T-cell (primary cell): Measurements from ENCODE around the gene BDP1. TPM values are rescaled to one million over a fixed set of nuclear protein-coding genes. Genes with fewer than 3 reads are reported as not detected.
"Not testable (repeated sequence)": the region's sequence is repeated elsewhere in the genome, so short reads cannot be mapped to it uniquely, and the experiment has no call there.

Experiments used
- ATAC-seq, 4 experiments: fragments of 200-7000 bp in 3 of 4; fragments of 150-1000 bp in 1 of 4; cut with Tn5 transposase; replicated peaks in 1 of 4; 1 replicate in 3 of 4; 2 replicates in 1 of 4; pipeline ENCODE4 v1.10.0; 2021; ENCODE audit warnings: moderate library complexity in 3 of 4, mild to moderate bottlenecking in 2 of 4, moderate number of reproducible peaks in 1 of 4
- CTCF ChIA-PET, 2 donors: fragments of 300-600 bp; sonication (Branson Sonifier 250); formaldehyde crosslinking; loops; one replicate each; lab custom pipeline; 2022; ENCODE audit warnings: antibody characterized with exemption in 2 of 2; lab: Charles Lee
- POLR2A ChIA-PET, 2 donors: fragments of 300-600 bp; sonication (Branson Sonifier 250); formaldehyde crosslinking; loops; one replicate each; lab custom pipeline; 2022; ENCODE audit warnings: antibody characterized with exemption in 2 of 2; lab: Charles Lee
- DNase-seq, 35 experiments: peaks; one replicate each; pipeline versions ENCODE4 v3.0.0 to v3.0.0-alpha.2; 2013 to 2023
- H3K27ac ChIP-seq: one replicate; pipeline ENCODE4 v1.5.1; 2013; ENCODE audit warnings: low read length
- H3K27me3 ChIP-seq, 2 experiments: replicated peaks in 1 of 2; 1 replicate in 1 of 2; 2 replicates in 1 of 2; pipeline versions ENCODE4 v1.6.1 to v1.7.0; 2013; ENCODE audit warnings: low read length in 1 of 2, mixed read lengths in 1 of 2; ENCODE audit not compliant: control insufficient read depth in 2 of 2, insufficient read depth in 2 of 2; ENCODE audit errors: extremely low read depth in 1 of 2
- H3K36me3 ChIP-seq, 2 donors: 1 replicate in 1 of 2; 2 replicates in 1 of 2; pipeline versions ENCODE4 v1.6.1 to v1.7.0; 2013; ENCODE audit warnings: low read length in 1 of 2; ENCODE audit not compliant: control insufficient read depth in 2 of 2, insufficient read depth in 1 of 2; ENCODE audit errors: extremely low read depth in 1 of 2
- H3K4me1 ChIP-seq, 2 experiments: 1 replicate in 1 of 2; 2 replicates in 1 of 2; pipeline versions ENCODE4 v1.6.1 to v1.7.0; 2013; ENCODE audit warnings: low read length in 2 of 2, mixed read lengths in 1 of 2; ENCODE audit not compliant: insufficient read depth in 2 of 2, control insufficient read depth in 1 of 2; ENCODE audit errors: extremely low read depth in 1 of 2
- H3K4me3 ChIP-seq, 2 donors: 1 replicate in 1 of 2; 2 replicates in 1 of 2; pipeline versions ENCODE4 v1.5.1 to v1.7.0; 2013; ENCODE audit warnings: mild to moderate bottlenecking in 2 of 2, low read length in 1 of 2, moderate library complexity in 1 of 2; ENCODE audit not compliant: control insufficient read depth in 1 of 2; ENCODE audit errors: extremely low read depth in 1 of 2
- H3K9me3 ChIP-seq: 2 replicates; pipeline ENCODE4 v1.7.0; 2013
- H3K27ac Mint-ChIP-seq, 2 donors: one replicate each; pipeline ENCODE4 v1.8.0; 2020 to 2021; ENCODE audit warnings: mild to moderate bottlenecking in 2 of 2, mixed read lengths in 2 of 2
- H3K27me3 Mint-ChIP-seq, 2 donors: one replicate each; pipeline ENCODE4 v1.8.0; 2021 to 2022; ENCODE audit warnings: mixed read lengths in 2 of 2
- H3K36me3 Mint-ChIP-seq: one replicate; pipeline ENCODE4 v1.8.0; 2021; ENCODE audit warnings: mixed read lengths
- H3K4me1 Mint-ChIP-seq, 3 donors: one replicate each; pipeline ENCODE4 v1.8.0; 2020 to 2022; ENCODE audit warnings: mixed read lengths in 3 of 3, mild to moderate bottlenecking in 1 of 3
- H3K4me3 Mint-ChIP-seq, 3 donors: one replicate each; pipeline ENCODE4 v1.8.0; 2020 to 2022; ENCODE audit warnings: mild to moderate bottlenecking in 3 of 3, mixed read lengths in 3 of 3, moderate library complexity in 3 of 3
- H3K9me3 Mint-ChIP-seq, 3 donors: one replicate each; pipeline ENCODE4 v1.8.0; 2020 to 2022; ENCODE audit warnings: mixed read lengths in 3 of 3
- WGBS: methylation state at CpG from one replicate; pipeline ENCODE4 v1.1.5; 2013; ENCODE audit warnings: missing lambda C conversion rate; ENCODE audit not compliant: insufficient coverage; 5-methylcytosine and 5-hydroxymethylcytosine counted together
- total RNA-seq, 35 experiments: library from RNA in 6 of 35; stranded (reverse) in 6 of 35; fragments of 120-200 nt in 1 of 35; gene quantifications; one replicate each; pipeline versions ENCODE4 v1.2.1 to v1.2.4 and lab custom pipeline; 2013 to 2026

The BDP1 gene, protein sequence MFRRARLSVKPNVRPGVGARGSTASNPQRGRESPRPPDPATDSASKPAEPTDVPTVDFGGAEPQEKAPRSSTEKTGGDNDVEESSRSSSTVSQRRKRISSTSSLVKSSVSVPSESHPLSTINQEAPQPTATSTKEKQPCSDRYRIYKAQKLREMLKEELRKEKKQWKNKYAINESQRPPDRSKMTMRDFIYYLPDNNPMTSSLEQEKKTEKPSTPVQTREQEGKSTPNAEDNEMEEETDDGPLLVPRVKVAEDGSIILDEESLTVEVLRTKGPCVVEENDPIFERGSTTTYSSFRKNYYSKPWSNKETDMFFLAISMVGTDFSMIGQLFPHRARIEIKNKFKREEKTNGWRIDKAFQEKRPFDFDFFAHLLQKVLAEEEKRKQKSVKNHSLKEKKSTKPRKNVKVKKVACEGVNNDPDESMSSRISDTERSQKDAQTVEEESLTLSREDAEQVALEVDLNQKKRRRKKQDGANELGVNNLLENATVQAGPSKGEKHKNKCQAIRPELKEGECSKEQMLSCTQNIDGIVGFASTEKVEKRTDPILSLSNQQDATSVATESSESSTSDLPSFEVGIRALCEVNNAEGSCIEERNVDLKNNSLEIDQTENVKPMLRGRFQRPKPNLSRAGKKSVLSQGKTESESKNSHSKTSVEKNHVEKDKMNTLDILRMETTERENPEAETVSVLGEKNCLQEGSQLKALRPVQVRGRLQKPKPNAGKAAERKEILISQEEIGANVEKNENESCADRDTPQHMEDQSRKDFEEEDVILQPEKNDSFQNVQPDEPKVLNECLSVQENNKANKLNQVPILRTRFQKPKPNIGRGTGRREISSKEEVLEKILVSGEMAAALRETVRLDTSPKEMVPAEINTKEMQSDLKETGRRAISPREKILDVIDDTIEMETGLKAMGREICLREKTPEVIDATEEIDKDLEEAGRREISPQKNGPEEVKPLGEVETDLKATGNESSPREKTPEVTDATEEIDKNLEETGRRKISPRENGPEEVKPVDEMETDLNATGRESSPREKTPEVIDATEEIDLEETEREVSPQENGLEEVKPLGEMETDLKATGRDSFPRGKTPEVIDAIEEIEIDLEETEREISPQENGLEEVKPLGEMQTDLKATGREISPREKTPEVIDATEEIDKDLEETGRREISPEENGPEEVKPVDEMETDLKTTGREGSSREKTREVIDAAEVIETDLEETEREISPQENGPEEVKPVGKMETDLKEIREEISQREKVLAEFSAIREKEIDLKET (N-terminal part only)
- 10 to 100 TPM; 34.0 to 43.9 (median 40.6) TPM for total RNA-seq
- total RNA-seq (2013) = 44.3 TPM
- total RNA-seq (lab: John Stamatoyannopoulos, UW) = 147 to 407 (median 229) reads per million in 29 experiments

DNA sequence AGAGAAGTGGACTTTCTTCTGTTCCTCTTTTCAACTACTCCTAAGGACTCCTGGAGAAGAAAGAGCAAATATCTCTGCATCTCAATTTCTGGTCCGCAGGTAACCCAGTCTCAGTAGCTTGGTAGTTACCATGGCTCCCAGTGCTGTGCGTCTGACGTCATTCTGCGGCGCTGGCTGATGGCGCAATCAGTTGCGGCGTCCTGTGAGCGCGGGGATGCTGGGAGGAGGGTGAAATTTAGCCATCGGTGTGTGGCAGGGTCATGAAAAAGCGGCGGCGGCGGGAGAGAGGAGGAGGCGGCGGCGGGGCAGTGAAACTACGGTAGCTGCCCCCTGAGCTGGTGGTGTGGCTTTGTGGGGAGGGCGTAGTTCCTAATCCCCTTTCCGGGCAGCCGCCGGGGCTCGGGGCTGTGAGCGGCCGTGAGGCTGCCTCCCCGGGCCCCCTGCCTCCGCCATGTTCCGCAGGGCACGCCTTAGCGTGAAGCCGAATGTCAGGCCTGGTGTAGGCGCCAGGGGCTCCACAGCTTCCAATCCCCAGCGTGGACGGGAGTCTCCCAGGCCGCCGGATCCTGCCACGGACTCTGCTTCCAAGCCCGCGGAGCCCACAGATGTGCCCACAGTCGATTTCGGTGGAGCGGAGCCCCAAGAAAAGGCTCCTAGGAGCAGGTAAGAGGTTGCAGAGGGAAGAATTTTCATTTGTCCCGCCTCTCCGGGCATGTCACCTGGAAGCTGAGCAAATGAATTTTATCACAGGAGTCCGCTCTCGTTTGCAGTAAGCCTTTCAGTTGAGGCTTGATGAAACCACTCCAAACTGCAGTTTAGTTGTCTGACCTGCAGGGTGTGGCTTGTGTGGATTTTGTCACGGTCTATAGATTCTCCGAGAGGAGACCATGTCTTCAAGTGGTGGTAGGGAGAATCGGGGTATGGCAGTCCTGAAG, at the start of gene BDP1:
Gene BDP1 (plus strand): TSS at position 225 of the 935 bp plus-strand sequence. CDS start 227 bp downstream, at position 452.
- peak; percentile 89 to 92 (median 90) for ATAC-seq
- Histone ChIP-seq H3K36me3 (peaks cover 0 to 22% of the 10 kb centered on the region in 2 donors), H3K27ac (peak within 1 kb of the TSS; percentile 90), H3K4me1 (peaks cover 9 to 15% of the 10 kb centered on the region in 2 experiments), H3K4me3 (peak within 1 kb of the TSS; percentile 85), H3K27me3 (peaks cover 0 to 11% of the 10 kb centered on the region in 2 experiments), H3K9me3 (no peaks in the 10 kb centered on the region)
- Mint-ChIP-seq H3K27ac (peak within 1 kb of the TSS; percentile 92 to 97), H3K27me3 (peaks cover 7 to 10% of the 10 kb centered on the region in 2 donors), H3K36me3 (peaks cover 11% of the 10 kb centered on the region), H3K4me1 (peaks cover 29 to 36% (median 32%) of the 10 kb centered on the region in 3 donors), H3K9me3 (no peaks in the 10 kb centered on the region), H3K4me3 (peak within 1 kb of the TSS; percentile 95 to 98 (median 96))
- peak; percentile 93 to 99 (median 97) for DNase-seq
- ChIA-PET CTCF (interaction anchor here in 1 of 2 donors (0.6 kb wide), 1 partner anchor 21 kb away, joined by 4 read pairs; no protein-coding TSS in a partner anchor), POLR2A (interaction anchor here in 1 of 2 donors (0.6 kb wide), 1 partner anchor 1438 kb away, joined by 3 read pairs; no protein-coding TSS in a partner anchor)
- under 1% methylated on average over 45 of the region's 50 CpGs for whole genome bisulfite sequencing

DNA sequence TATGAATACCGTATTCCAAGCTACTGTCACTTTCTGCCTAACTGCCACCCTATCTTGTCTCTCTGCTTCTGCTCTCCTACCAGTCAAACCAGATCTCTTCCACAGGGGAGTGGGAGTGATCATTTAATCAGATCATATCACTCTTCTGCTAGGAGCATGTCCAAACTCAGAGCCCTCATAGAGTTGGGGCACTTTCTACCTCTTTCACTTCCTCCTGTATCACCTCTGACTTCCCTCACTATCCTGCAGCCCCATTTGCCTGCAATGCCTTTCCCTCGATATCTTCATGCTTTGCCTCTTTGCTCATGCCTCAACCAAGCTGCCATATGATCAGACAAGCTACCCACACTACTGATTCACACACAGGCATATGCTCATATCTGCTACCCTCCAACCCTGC, 45.4 kb upstream of the BDP1 start:
- H3K9me3 ChIP-seq, H3K36me3 ChIP-seq, DNase-seq, H3K4me1 ChIP-seq, H3K36me3 Mint-ChIP-seq, H3K27ac Mint-ChIP-seq, H3K27me3 ChIP-seq, POLR2A ChIA-PET, H3K9me3 Mint-ChIP-seq, H3K4me3 ChIP-seq, H3K4me1 Mint-ChIP-seq, H3K4me3 Mint-ChIP-seq, CTCF ChIA-PET, ATAC-seq, H3K27ac ChIP-seq: not testable (repeated sequence)
- peaks cover 13 to 19% of the 10 kb centered on the region in 2 donors for H3K27me3 Mint-ChIP-seq
- 33% methylated on average over 1 of the region's 2 CpGs for WGBS

DNA sequence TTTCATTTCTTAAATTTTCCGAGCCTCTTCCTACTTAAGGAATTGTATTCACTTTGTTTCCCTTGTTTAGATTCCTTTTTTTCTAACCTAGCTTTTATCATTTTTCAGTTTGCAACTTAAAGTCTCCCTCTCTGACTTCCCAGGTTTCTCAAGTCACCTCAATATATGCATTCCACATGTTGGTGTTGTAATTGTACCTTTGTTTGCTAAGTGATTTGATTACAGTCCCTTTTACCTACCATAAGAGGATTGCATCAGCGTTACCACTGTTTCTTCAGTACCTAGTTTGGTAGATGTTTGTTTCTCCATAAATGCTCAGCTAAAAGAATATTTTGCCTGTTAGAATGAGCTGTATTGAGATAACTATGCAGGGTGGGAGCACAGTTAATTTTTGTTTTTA, 39.8 kb upstream of the BDP1 start:
- CTCF ChIA-PET, H3K4me3 ChIP-seq: not testable (repeated sequence)
- no CpG with 5 or more reads among the region's 2 CpGs for WGBS

DNA sequence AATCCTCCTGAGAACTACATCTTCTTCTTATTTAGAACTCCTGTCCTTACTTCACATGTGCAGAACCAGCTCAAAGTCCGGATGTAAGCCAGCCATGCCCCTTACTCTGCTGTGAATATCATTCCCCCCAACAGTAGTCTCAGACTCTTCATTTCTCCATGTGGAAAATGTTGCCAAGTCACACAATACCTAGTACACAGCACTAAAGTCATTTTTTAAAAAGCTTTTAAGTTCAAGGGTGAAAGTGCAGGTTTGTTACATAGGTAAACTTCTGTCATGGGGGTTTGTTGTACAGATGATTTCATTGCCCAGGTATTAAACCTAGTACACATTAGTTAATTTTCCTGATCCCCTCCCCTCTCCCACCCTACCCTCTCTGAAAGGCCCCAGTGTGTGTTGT, 37.4 kb upstream of the BDP1 start:
- peaks cover 33 to 38% of the 10 kb centered on the region in 2 donors for H3K27me3 Mint-ChIP-seq
- H3K4me3 Mint-ChIP-seq, H3K4me1 Mint-ChIP-seq, CTCF ChIA-PET, H3K27ac Mint-ChIP-seq, H3K27me3 ChIP-seq, H3K4me1 ChIP-seq, H3K9me3 ChIP-seq, DNase-seq, H3K27ac ChIP-seq, H3K9me3 Mint-ChIP-seq, ATAC-seq, POLR2A ChIA-PET, H3K36me3 ChIP-seq, H3K4me3 ChIP-seq, H3K36me3 Mint-ChIP-seq: not testable (repeated sequence)
- WGBS = 83% methylated on average over 1 of the region's 1 CpG

More for the DNA sequence above, 39.8 kb upstream of the BDP1 start:
- H3K4me1 Mint-ChIP-seq, H3K9me3 ChIP-seq, H3K27ac ChIP-seq, H3K36me3 Mint-ChIP-seq, H3K36me3 ChIP-seq, H3K4me1 ChIP-seq, H3K9me3 Mint-ChIP-seq, DNase-seq, H3K4me3 Mint-ChIP-seq, POLR2A ChIA-PET, H3K27me3 ChIP-seq, ATAC-seq, H3K27ac Mint-ChIP-seq: not testable (repeated sequence)
- H3K27me3 Mint-ChIP-seq = peaks cover 31 to 36% of the 10 kb centered on the region in 2 donors

DNA sequence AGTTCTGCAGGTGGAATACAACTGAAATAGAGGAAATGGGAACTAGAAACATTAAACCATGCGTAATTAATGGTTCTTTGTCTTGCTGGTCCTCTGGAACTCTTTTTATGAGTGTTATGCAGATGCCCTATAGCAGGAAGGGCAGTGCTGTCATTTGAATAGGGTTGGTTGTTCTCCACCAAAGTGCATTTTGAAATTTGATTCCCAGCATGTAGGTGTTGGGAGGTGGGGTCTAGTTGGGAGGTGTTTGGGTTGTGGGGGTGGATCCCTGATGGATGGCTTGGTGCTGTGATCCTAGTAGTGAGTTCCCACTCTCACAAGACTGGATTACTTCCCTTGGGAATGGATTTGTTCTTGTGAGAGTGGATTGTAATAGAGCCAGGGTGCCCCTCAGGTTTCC, 34.2 kb upstream of the BDP1 start:
- no CpG with 5 or more reads among the region's 1 CpG for WGBS
- H3K4me3 ChIP-seq, CTCF ChIA-PET, H3K9me3 Mint-ChIP-seq, H3K4me1 ChIP-seq, H3K36me3 Mint-ChIP-seq, H3K36me3 ChIP-seq, DNase-seq, H3K9me3 ChIP-seq, H3K27ac Mint-ChIP-seq, H3K4me1 Mint-ChIP-seq, H3K27me3 ChIP-seq, H3K27ac ChIP-seq, H3K4me3 Mint-ChIP-seq, ATAC-seq, POLR2A ChIA-PET: not testable (repeated sequence)
- H3K27me3 Mint-ChIP-seq = peaks cover 27% of the 10 kb centered on the region in 2 donors
